Gastroesophageal sphincter (tissue), 3 donors: ENCODE results near the gene SCAPER.

Experiments
- POLR2A ChIP-seq, 2 donors: fragments of 450-650 bp; IDR thresholded peaks; one replicate each; pipeline ENCODE4 v1.6.1; 2017; ENCODE audit warnings: antibody characterized with exemption in 2 of 2, mild to moderate bottlenecking in 2 of 2, moderate library complexity in 1 of 2
- TF ChIP-seq, protein P1 (sequence below), 4 experiments: fragments of 200-600 bp in 2 of 4; fragments of 450-650 bp in 2 of 4; sonication (generic) in 1 of 4; IDR thresholded peaks; one replicate each; pipeline ENCODE4 v1.5.1; 2017 to 2019; ENCODE audit warnings: antibody characterized with exemption in 4 of 4, mild to moderate bottlenecking in 2 of 4, moderate library complexity in 2 of 4

DNA sequence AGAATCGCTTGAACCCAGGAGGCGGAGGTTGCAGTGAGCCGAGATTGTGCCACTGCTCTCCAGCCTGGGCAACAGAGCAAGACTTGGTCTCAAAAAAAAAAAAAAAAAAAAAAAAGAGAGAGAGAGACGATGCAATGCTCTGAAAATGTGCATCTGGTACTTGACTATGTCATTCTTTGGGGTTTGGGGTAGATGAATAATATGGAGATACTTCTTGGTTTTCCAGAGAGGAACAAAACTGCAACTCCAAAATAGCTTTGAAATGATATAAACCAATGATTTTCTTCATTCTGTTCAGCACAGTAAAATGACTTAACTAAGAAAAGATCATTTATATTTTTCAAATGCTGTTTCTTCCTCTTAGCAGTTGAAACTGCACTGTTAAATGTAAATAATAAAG is 409.7 kb downstream of the SCAPER start:
- TF ChIP-seq POLR2A (IDR thresholded peaks at IDR 0.05): no peak
- TF ChIP-seq, protein P1, sequence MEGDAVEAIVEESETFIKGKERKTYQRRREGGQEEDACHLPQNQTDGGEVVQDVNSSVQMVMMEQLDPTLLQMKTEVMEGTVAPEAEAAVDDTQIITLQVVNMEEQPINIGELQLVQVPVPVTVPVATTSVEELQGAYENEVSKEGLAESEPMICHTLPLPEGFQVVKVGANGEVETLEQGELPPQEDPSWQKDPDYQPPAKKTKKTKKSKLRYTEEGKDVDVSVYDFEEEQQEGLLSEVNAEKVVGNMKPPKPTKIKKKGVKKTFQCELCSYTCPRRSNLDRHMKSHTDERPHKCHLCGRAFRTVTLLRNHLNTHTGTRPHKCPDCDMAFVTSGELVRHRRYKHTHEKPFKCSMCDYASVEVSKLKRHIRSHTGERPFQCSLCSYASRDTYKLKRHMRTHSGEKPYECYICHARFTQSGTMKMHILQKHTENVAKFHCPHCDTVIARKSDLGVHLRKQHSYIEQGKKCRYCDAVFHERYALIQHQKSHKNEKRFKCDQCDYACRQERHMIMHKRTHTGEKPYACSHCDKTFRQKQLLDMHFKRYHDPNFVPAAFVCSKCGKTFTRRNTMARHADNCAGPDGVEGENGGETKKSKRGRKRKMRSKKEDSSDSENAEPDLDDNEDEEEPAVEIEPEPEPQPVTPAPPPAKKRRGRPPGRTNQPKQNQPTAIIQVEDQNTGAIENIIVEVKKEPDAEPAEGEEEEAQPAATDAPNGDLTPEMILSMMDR (IDR thresholded peaks at IDR 0.05): no peak
